HG03025 (cell line): Measurements from ENCODE around the gene TMEM229B.

ENCODE experiments used
- ATAC-seq: cut with Tn5 transposase; IDR thresholded peaks from one replicate; pipeline ENCODE4 v1.9.1; 2021; ENCODE audit warnings: mild to moderate bottlenecking, moderate library complexity; ENCODE audit not compliant: unreplicated experiment, low FRiP score

Gene TMEM229B

GRCh38 chr14:67490196-67490595 is 1.7 kb upstream of the TMEM229B start:
- ATAC-seq, result no peak

GRCh38 chr14:67487332-67487731 is 1.2 kb downstream of the TMEM229B start:
- ATAC-seq, result no peak

- no peak for ATAC-seq
Observed at GRCh38 chr14:67486890-67487289, 1.6 kb downstream of the TMEM229B start.

DNA sequence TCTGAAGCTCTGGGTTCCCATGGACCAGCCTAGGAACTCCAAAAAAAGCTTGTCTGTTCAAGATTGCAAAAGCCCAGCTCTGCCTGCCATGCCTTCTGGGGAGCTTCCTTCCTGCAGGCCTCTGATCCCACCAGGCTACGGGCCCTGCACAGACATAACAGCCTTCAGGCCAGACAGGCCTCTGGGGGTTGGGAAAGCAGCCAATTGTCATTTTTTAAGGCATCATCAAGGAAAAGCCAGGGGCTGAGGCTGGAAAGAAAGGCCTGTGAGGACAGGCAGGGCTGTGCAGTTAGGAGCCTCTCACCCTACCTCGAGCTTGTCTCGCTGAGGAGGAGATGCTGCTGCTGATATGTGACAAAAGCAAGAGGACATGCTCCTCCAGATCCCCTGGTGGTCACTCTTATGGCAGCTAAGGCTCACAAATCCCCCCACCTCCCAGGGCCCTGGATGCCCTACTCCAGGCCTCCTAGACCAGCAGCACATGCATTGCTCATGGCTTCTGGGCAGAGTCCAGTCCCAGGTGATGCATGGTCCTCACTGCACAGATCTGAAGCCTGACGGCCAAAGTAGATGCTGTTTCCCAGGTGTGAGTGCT is 2.9 kb downstream of the TMEM229B start:
- no peak for ATAC-seq

- no peak for ATAC-seq
Observed at GRCh38 chr14:67483579-67484285, 4.8 kb downstream of the TMEM229B start.

- ATAC-seq, result no peak
Observed at GRCh38 chr14:67482231-67483164, 6.0 kb downstream of the TMEM229B start.

DNA sequence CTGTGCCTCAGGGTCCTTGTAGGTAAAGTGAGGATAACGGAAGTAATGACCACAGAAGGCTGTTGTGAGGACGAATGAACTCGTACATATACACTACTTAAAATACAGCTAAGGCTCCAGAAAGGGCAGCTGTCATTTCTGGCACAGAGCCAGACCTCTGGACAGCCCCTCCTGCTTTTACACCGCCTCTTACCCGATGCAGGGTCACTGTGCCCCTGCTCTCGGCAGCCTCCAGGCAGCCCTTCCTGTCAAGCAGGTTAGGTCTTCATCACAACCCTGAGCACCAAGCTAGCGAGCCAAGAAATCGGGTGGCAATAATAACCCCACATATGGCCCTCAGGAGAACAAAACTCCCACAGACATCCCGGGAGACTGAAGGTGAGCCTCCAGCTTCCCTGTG is 8.5 kb downstream of the TMEM229B start:
- ATAC-seq, result no peak

DNA sequence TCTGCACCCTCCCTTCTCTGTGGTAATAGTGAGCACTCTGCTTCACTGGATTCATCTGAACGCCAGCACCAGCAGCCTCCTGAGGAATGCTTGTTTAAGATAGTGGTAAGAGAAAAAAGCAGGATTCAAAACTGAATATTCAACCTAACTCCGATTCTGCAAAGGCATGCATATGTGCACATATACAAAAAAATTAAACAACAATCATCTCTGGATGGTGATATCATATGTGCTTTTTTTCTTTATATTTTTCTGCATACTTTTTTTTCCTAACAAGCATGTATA is 9.8 kb downstream of the TMEM229B start:
- ATAC-seq, result no peak

- ATAC-seq, result no peak
Observed at GRCh38 chr14:67477926-67478799, 10.4 kb downstream of the TMEM229B start.

DNA sequence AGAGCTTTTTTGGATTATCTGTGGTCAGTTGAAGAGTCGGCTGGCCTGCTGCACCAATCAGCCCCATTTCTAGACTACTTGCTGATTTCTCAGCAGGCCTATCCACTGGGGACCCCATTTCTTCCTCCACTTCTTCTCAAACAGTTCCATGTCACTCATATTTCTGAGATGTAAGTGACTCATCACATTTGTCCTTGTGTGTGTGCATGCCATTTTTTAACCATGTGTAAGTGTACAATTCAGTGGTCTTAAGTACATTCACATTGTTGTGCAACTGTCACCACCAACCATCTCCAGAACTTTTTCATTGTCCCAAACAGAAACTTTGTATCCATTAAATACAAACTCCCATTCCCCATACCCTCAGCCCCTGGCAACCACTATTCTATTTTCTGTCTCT is 14.2 kb downstream of the TMEM229B start:
- ATAC-seq, result no peak

DNA sequence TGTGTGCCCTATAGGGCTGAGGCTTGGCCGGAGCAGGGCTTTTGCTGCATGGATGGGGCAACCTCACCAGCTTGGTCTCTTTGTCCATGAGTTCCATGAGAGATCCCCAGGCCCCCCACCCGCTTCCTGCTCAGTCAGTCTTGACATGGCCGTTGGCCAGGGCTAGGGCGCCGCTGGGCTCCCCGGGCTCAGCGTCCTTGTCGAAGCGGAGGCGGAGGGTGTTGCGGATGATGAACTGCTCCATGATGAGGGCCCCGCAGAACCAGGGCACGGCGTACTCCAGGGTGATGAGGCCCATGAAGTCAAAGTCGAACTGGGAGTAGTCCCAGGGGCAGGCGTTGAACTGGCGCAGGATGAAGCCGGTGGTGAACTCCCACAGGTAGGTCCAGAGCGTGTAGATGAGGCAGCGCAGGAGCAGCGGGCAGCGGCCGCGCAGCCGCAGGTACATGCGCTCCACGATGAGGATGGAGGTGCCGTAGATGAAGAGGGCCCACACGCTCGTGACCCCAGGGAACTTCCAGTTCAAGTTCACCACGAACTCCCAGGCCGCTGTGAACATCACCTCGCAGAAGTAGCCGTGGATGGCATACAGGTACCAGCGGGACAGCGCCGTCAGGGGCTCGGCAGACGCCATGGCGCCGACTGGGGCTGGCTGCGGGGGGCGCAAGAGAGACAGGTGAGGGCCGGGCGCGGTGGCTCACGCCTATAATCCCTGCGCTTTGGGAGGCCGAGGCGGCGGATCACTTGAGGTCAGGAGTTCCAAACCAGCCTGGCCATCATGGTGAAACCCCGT is 15.0 kb downstream of the TMEM229B start:
- ATAC-seq, result no peak

DNA sequence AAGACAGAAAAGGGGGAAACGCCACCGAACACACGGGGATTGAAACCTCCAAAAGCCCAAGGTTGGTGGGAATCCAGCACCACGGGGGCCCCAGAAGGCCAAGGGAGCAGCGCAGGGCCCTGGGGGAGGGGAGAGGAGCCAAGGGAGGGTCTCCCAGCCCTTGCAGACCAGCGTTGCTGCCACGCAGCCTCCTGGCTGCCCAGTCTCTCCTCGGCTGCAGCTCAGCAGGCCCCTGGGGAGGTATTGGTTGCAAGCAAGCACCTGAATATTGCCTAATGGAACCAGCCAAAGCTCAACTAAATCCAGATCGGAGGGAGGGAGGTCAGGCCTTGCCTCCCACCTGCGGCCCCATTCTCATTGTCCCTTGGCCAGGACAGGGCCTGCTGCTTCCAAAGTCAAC is 15.8 kb downstream of the TMEM229B start:
- ATAC-seq, result no peak

- no peak for ATAC-seq
Observed at GRCh38 chr14:67469954-67470353, 18.6 kb downstream of the TMEM229B start.

GRCh38 chr14:67468378-67468730 is 20.2 kb downstream of the TMEM229B start:
- no peak for ATAC-seq

GRCh38 chr14:67467134-67467533 is 21.4 kb downstream of the TMEM229B start:
- no peak for ATAC-seq

- ATAC-seq, result no peak
Observed at GRCh38 chr14:67464879-67465278, 23.6 kb downstream of the TMEM229B start.

DNA sequence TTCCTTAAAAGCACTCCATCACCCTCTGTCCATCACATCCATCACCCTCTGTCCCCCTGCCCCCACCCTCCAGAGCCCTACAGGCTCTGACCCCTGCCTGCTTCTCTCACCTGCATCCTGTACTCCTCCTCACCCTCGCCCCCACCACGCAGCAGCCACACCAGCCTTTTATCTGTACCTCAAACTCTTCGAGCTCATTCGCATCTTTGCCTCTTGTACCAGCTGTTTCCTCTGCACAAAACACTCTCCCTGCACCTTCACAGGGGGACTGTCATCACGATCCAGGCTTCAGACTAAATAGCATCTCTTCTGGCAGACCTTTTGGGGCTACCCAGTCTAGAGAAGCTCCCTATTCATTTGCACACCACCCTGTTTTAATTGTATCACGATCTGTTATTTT is 24.1 kb downstream of the TMEM229B start:
- no peak for ATAC-seq

DNA sequence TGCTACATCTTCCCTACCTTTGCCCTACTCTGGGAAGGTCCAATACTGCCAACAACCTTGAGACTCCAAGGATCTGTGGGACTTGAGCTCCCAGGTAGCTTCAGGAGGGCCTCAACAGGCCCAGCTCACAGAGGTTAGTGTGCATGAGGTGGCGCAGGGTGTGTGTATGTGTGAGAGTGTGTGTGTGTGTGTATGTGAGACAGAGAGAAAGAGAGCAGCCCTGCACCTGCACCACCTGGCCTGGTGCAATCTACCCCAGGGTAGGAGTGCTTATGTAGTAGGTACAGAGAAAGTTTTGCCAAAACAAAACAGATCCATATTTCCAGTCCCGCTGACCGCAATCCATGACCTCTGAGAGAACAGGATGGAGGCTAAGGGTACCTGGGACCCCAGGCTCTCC is 24.6 kb downstream of the TMEM229B start:
- ATAC-seq, result no peak

DNA sequence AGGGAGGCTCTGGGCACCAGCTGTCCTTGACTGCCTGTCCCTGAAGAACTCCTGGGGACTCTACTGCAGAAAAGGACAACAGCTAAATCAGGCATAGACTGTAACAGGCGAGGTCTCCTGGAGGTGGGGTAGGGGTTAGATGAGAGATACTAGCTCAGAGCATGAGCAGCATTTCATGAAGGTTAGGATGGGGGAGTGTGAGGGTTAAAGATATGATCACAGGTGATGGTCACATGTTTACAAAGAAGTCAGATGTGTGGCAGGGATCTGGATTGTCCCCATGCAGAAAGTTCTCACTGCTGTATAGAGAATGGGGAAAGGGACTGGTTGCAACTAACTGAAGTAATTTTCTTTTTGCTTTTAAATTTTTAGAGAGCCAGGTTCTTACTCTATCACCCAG is 26.5 kb downstream of the TMEM229B start:
- no peak for ATAC-seq
